ENCODE measurements around the gene EFL1.
A peak's percentile ranks its signal among the peaks of the same experiment; 100 is the strongest.
"Not testable (repeated sequence)": the region's sequence is repeated elsewhere in the genome, so short reads cannot be mapped to it uniquely, and the experiment has no call there.

The EFL1 gene

DNA sequence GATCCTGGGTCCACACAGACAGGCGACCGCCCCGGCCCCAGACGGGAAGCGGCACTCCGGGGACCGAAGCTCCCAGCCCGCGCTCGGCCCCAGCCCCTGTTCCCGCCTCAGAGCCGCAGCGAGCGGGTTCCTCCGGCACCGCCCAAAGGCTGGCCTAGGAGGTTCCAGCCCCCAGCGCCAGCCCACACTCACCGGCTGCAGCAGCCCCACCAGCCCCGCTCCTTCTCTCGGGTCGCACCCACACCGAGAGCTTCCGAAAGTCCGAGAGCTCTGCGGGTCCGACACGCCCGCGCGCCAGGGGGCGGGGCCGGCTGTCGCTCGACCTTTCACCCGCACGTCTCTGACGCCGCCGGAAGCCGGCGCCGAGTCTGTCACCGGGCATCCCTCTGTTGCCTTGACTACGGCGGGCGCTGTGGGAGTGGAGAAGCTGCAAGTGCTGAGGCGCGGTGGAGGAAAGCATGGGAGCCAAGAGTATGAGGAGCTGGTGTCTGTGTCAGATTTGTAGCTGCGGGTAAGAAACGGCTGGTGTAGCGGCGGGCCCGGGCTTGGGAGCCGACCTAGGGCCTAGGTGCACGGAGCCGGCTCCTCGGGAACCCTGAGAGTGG lies at the start of gene EFL1, which contains the start of gene SAXO2:
Gene EFL1, minus strand, starts transcription at position 313 of the 605 bp plus-strand sequence. CDS start 956 bp downstream, outside the sequence.
Gene SAXO2, plus strand, starts transcription at position 397 of the 605 bp plus-strand sequence. Its CDS starts 62 bp downstream, at position 459.
- peak; percentile 47 for DNase-seq (ENCODE audit: extremely low read depth, low read depth)
- TF ChIP-seq, protein P1, sequence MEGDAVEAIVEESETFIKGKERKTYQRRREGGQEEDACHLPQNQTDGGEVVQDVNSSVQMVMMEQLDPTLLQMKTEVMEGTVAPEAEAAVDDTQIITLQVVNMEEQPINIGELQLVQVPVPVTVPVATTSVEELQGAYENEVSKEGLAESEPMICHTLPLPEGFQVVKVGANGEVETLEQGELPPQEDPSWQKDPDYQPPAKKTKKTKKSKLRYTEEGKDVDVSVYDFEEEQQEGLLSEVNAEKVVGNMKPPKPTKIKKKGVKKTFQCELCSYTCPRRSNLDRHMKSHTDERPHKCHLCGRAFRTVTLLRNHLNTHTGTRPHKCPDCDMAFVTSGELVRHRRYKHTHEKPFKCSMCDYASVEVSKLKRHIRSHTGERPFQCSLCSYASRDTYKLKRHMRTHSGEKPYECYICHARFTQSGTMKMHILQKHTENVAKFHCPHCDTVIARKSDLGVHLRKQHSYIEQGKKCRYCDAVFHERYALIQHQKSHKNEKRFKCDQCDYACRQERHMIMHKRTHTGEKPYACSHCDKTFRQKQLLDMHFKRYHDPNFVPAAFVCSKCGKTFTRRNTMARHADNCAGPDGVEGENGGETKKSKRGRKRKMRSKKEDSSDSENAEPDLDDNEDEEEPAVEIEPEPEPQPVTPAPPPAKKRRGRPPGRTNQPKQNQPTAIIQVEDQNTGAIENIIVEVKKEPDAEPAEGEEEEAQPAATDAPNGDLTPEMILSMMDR (IDR thresholded peaks at IDR 0.05; ENCODE audit: low read depth, low read length, missing control alignments), result no peak

DNA sequence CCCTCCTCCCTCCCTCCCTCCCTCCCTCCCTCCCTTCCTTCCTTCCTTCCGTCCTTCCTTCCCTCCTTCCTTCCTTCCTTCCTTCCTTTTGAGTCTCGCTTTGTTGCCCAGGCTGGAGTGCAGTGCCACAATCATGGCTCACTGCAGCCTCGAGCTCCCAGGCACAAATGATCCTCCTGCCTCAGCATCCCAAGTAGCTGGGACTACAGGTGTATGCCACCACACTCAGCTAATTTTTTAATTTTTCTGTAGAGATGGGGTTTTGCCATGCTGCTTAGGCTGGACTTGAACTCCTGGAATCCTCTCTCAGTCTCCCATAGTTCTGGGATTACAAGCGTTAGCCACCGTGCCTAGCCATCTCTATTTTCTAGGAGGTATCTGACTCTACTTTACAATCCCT lies 48.8 kb upstream of the EFL1 start:
- not testable (repeated sequence) for H3K4me3 ChIP-seq (replicated peaks; ENCODE audit: low read depth, low read length); DNase-seq (ENCODE audit: extremely low read depth, low read depth)

More for the DNA sequence above, at the start of gene EFL1, which contains the start of gene SAXO2:
- peak within 1 kb of the TSS; percentile 81 for H3K4me3 ChIP-seq (replicated peaks; ENCODE audit: low read depth, low read length)

DNA sequence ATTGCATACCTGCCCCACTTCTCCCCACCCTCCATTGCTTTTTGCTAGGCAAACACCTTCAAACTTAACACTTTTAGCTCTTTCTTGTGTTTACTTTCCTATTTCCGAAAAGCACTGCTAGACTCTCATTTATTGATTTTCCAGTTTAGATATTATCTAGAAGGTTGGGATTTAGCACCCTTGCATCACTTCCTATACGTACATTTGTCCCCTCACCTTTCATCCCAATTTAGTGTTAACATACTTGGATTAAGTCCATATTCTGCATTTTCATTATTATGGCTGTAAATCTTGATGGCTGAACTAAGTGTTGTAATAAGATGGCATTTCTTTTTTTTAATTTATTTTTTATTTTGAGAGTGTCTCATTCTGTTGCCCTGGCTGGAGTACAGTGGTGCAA lies 47.3 kb upstream of the EFL1 start:
- TF ChIP-seq, protein P1 (IDR thresholded peaks at IDR 0.05; ENCODE audit: low read depth, low read length, missing control alignments), result no peak
- DNase-seq (ENCODE audit: extremely low read depth, low read depth), result no peak
- no peak overlapping the region for H3K4me3 ChIP-seq (replicated peaks; ENCODE audit: low read depth, low read length)

DNA sequence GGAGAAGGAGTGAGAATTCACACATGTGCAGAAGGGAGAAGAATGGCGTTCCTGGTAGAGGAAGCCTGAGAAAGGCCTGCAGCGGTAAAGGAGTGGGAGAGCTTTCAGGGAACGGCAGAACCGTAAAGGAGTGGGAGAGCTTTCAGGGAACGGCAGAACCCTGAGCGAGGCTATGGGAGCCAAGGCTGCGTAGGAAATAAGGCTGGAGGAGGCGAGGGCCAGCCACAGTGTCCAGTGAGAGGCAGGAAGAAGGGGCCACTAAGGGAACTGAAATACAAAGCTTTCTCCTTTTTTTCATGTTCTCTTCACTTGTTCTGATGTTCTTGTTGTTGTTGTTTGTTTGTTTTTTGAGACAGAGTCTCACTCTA lies 45.2 kb upstream of the EFL1 start:
- DNase-seq (ENCODE audit: extremely low read depth, low read depth), result no peak
- no peak overlapping the region for H3K4me3 ChIP-seq (replicated peaks; ENCODE audit: low read depth, low read length)
- TF ChIP-seq, protein P1 (IDR thresholded peaks at IDR 0.05; ENCODE audit: low read depth, low read length, missing control alignments), result no peak

DNA sequence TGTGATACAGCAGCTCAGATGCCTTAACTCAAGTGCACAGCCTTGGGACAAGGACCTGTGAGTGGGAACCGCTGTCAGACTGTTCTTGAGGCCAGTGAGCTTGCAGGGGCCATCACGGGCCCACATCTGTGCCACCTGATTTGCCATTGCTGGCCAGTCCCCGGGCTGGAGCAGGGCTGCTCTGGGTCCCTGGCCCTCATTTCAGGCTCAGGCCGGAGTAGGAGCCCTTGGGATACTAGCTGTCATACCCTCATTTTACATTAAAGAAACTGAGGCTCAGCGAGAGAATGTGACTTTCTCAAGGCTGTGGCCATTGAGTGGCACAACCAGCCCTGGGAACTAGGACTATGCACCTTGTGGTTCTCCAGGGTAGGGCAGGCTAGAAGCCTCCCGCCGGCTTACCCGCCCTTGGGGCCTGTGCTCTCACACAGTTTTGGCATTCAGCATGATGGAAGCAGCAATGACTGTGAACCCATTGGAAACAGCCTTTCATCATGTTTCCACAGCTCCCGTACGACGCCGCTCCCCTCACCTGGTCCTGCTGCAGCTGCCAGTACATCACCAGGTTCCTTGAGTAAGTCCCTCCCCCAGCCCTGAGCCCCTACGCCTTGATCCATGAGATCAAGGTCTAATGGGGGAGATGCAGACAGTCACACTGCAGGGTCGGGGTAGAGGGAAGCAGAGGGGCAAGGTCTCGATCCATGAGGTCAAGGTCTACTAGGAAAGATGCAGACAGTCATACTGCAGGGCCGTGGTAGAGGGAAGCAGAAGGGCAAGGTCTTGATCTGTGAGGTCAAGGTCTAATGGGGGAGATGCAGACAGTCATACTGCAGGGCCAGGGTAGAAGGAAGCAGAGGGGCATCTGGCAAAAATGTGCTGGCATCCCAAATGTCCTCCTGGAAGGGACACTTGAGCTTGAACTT lies 44.5 kb upstream of the EFL1 start:
- TF ChIP-seq, protein P1 (IDR thresholded peaks at IDR 0.05; ENCODE audit: low read depth, low read length, missing control alignments), result no peak
- DNase-seq (ENCODE audit: extremely low read depth, low read depth), result no peak
- H3K4me3 ChIP-seq (replicated peaks; ENCODE audit: low read depth, low read length), result no peak overlapping the region

DNA sequence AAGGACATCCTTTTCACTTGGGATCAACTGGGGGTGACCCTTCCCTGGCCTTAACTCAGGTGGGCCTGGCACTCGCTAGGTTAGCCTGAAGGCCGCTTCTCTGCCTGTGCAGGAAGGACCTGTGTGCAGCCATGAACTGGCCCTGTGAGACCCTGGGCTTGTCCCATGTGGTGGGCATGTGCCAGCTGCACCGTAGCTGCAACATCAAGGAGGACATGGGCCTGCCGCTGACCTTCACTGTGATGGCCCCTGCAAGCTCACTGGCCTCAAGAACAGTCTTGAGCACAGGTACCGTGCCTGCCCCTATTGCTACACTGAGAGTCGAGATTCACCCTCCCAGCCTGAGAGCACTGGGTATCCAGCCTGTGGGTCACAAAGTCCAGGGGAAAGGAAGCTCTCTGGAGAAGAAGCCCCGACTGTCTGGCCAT lies 43.1 kb upstream of the EFL1 start:
- no peak for DNase-seq (ENCODE audit: extremely low read depth, low read depth)
- TF ChIP-seq, protein P1 (IDR thresholded peaks at IDR 0.05; ENCODE audit: low read depth, low read length, missing control alignments), result no peak
- no peak overlapping the region for H3K4me3 ChIP-seq (replicated peaks; ENCODE audit: low read depth, low read length)

DNA sequence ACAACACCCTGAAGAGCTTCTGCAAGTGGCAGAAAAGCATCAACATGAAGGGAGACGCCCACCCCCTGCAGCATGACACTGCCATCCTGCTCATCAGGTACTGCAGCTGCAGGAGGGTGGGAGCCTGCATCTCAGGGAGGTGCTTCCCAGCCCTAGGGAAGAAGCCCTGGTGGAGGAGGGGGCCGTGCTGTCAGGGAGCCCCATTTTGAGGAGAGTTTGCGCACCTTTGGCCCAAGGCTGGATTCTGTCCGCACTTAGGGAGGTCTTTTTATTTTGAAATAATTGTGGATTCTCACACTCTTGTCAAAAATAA lies 42.2 kb upstream of the EFL1 start:
- no peak for DNase-seq (ENCODE audit: extremely low read depth, low read depth)
- TF ChIP-seq, protein P1 (IDR thresholded peaks at IDR 0.05; ENCODE audit: low read depth, low read length, missing control alignments), result no peak
- H3K4me3 ChIP-seq (replicated peaks; ENCODE audit: low read depth, low read length), result no peak overlapping the region
